NOMO-1 treated with DMSO at 0.1 percent for 48 hours (cell line): Measurements from ENCODE around the gene MEOX2.

ENCODE experiments used
- DNase-seq: peaks from one replicate; lab custom pipeline; 2025; ENCODE audit not compliant: unreplicated experiment; lab: John Stamatoyannopoulos, UW

MEOX2 gene

GRCh38 chr7:15618275-15618674 lies 68.2 kb downstream of the MEOX2 start:
- DNase-seq: no peak

- DNase-seq: no peak
These were observed 74.3 kb downstream of the MEOX2 start for GRCh38 chr7:15612205-15612604.

- no peak for DNase-seq
These were observed 76.0 kb downstream of the MEOX2 start for GRCh38 chr7:15610503-15610902.

- no peak for DNase-seq
These were observed 77.2 kb downstream of the MEOX2 start for GRCh38 chr7:15609287-15609686.

GRCh38 chr7:15607529-15608210 lies 78.8 kb downstream of the MEOX2 start:
- DNase-seq: no peak

- DNase-seq: no peak
These were observed 79.9 kb downstream of the MEOX2 start for GRCh38 chr7:15606561-15606960.

GRCh38 chr7:15604166-15604565 lies 82.3 kb downstream of the MEOX2 start:
- no peak for DNase-seq

- no peak for DNase-seq
These were observed 83.4 kb downstream of the MEOX2 start for GRCh38 chr7:15603124-15603523.

GRCh38 chr7:15602236-15602635 lies 84.2 kb downstream of the MEOX2 start:
- no peak for DNase-seq

- no peak for DNase-seq
These were observed 85.3 kb downstream of the MEOX2 start for GRCh38 chr7:15601175-15601574.

- no peak for DNase-seq
These were observed 86.2 kb downstream of the MEOX2 start for GRCh38 chr7:15600298-15600697.

GRCh38 chr7:15594461-15594860 lies 92.0 kb downstream of the MEOX2 start:
- no peak for DNase-seq

GRCh38 chr7:15593382-15593781 lies 93.1 kb downstream of the MEOX2 start:
- DNase-seq: no peak

- no peak for DNase-seq
These were observed 100.2 kb downstream of the MEOX2 start for GRCh38 chr7:15586266-15586665.

GRCh38 chr7:15584575-15584974 lies 101.9 kb downstream of the MEOX2 start:
- DNase-seq: no peak

- no peak for DNase-seq
These were observed 103.7 kb downstream of the MEOX2 start for GRCh38 chr7:15582773-15583172.

GRCh38 chr7:15581352-15581951 lies 105.0 kb downstream of the MEOX2 start:
- DNase-seq: no peak

- DNase-seq: no peak
These were observed 105.7 kb downstream of the MEOX2 start for GRCh38 chr7:15580604-15581351.

GRCh38 chr7:15577600-15577999 lies 108.9 kb downstream of the MEOX2 start:
- no peak for DNase-seq

GRCh38 chr7:15571301-15571878 lies 115.1 kb downstream of the MEOX2 start:
- no peak for DNase-seq

- no peak for DNase-seq
These were observed 118.8 kb downstream of the MEOX2 start for GRCh38 chr7:15567652-15568051.

- DNase-seq: no peak
These were observed 119.4 kb downstream of the MEOX2 start for GRCh38 chr7:15567036-15567435.
